H9 (cell line): ENCODE measurements around the gene GPC3. TPM values are rescaled to one million over a fixed set of nuclear protein-coding genes. Genes with fewer than 3 reads are reported as not detected.

Experiments used
- DNase-seq: peaks from one replicate; pipeline ENCODE4 v3.0.0-alpha.2; 2017
- H2AFZ ChIP-seq: one replicate; pipeline ENCODE4 v1.6.1; 2013; ENCODE audit warnings: mild to moderate bottlenecking, low read length, control low read depth, moderate library complexity
- H2AK5ac ChIP-seq: 2 replicates; pipeline ENCODE4 v1.6.1; 2013; ENCODE audit warnings: low read length, control low read depth, mixed read lengths; ENCODE audit not compliant: insufficient read length
- H2BK120ac ChIP-seq: one replicate; pipeline ENCODE4 v1.6.1; 2013; ENCODE audit warnings: low read depth, mild to moderate bottlenecking, low read length, control low read depth, inconsistent platforms; ENCODE audit not compliant: poor library complexity, severe bottlenecking
- H2BK12ac ChIP-seq: 2 replicates; pipeline ENCODE4 v1.6.1; 2013; ENCODE audit warnings: low read length, control low read depth, mixed read lengths, low read depth; ENCODE audit not compliant: insufficient read length
- H2BK15ac ChIP-seq: 2 replicates; pipeline ENCODE4 v1.6.1; 2013; ENCODE audit warnings: low read depth, low read length, control low read depth
- H2BK20ac ChIP-seq: one replicate; pipeline ENCODE4 v1.6.1; 2013; ENCODE audit warnings: low read depth, mild to moderate bottlenecking, low read length, control low read depth, inconsistent platforms; ENCODE audit not compliant: poor library complexity, severe bottlenecking
- H2BK5ac ChIP-seq: 2 replicates; pipeline ENCODE4 v1.6.1; 2013; ENCODE audit warnings: low read length, control low read depth, mixed read lengths; ENCODE audit not compliant: insufficient read length
- H3K14ac ChIP-seq: 2 replicates; pipeline ENCODE4 v1.6.1; 2013; ENCODE audit warnings: low read length, control low read depth; ENCODE audit not compliant: insufficient read depth
- H3K18ac ChIP-seq: 2 replicates; pipeline ENCODE4 v1.6.1; 2013; ENCODE audit warnings: low read depth, mild to moderate bottlenecking, mixed read lengths, low read length, control low read depth; ENCODE audit not compliant: insufficient read length
- H3K23ac ChIP-seq: 2 replicates; pipeline ENCODE4 v1.6.1; 2013; ENCODE audit warnings: low read length, control low read depth, mixed read lengths, low read depth; ENCODE audit not compliant: insufficient read length
- H3K23me2 ChIP-seq: 2 replicates; pipeline ENCODE4 v1.6.1; 2013; ENCODE audit warnings: low read depth, mild to moderate bottlenecking, mixed read lengths, low read length, control low read depth; ENCODE audit not compliant: insufficient read length, poor library complexity, severe bottlenecking
- H3K27ac ChIP-seq: 2 replicates; pipeline ENCODE4 v1.5.1; 2013; ENCODE audit warnings: low read length, control low read depth, mixed read lengths, low read depth; ENCODE audit not compliant: insufficient read length
- H3K27me3 ChIP-seq: 2 replicates; pipeline ENCODE4 v1.6.1; 2013; ENCODE audit warnings: low read length, control low read depth, inconsistent platforms; ENCODE audit not compliant: insufficient read depth
- H3K4ac ChIP-seq: 2 replicates; pipeline ENCODE4 v1.6.1; 2013; ENCODE audit warnings: low read depth, mild to moderate bottlenecking, control low read depth, inconsistent platforms, low read length, moderate library complexity
- H3K4me1 ChIP-seq: 2 replicates; pipeline ENCODE4 v1.6.1; 2013; ENCODE audit warnings: low read length, control low read depth, inconsistent platforms; ENCODE audit not compliant: insufficient read depth
- H3K4me2 ChIP-seq: 2 replicates; pipeline ENCODE4 v1.6.1; 2013; ENCODE audit warnings: low read length, control low read depth, mixed read lengths; ENCODE audit not compliant: insufficient read length, insufficient read depth
- H3K56ac ChIP-seq: 2 replicates; pipeline ENCODE4 v1.6.1; 2013; ENCODE audit warnings: low read depth, mild to moderate bottlenecking, mixed read lengths, low read length, control low read depth; ENCODE audit not compliant: insufficient read length
- H3K79me1 ChIP-seq: 2 replicates; pipeline ENCODE4 v1.6.1; 2013; ENCODE audit warnings: low read depth, mild to moderate bottlenecking, moderate library complexity, low read length, control low read depth, inconsistent platforms; ENCODE audit not compliant: insufficient read depth, poor library complexity, severe bottlenecking
- H3K79me2 ChIP-seq: 2 replicates; pipeline ENCODE4 v1.6.1; 2013; ENCODE audit warnings: low read length, control low read depth, inconsistent platforms; ENCODE audit not compliant: insufficient read depth
- H3K9ac ChIP-seq: 2 replicates; pipeline ENCODE4 v1.6.1; 2013; ENCODE audit warnings: low read length, control low read depth, mixed read lengths; ENCODE audit not compliant: insufficient read length; ENCODE audit errors: extremely low read depth
- H3K9me3 ChIP-seq: one replicate; pipeline ENCODE4 v1.6.1; 2013; ENCODE audit warnings: low read depth, low read length, inconsistent platforms; ENCODE audit not compliant: control insufficient read depth
- H3T11ph ChIP-seq: one replicate; pipeline ENCODE4 v1.6.1; 2013; ENCODE audit warnings: mild to moderate bottlenecking, low read length, control low read depth, inconsistent platforms
- H4K20me1 ChIP-seq: one replicate; pipeline ENCODE4 v1.6.1; 2013; ENCODE audit not compliant: control insufficient read depth, insufficient read length, insufficient read depth
- H4K5ac ChIP-seq: 2 replicates; pipeline ENCODE4 v1.6.1; 2013; ENCODE audit warnings: low read depth, mild to moderate bottlenecking, mixed read lengths, low read length, control low read depth; ENCODE audit not compliant: insufficient read length
- H4K8ac ChIP-seq: replicated peaks from 2 replicates; pipeline ENCODE4 v1.6.1; 2013; ENCODE audit warnings: low read length, control low read depth, mixed read lengths, low read depth; ENCODE audit not compliant: insufficient read length
- H4K91ac ChIP-seq: 2 replicates; pipeline ENCODE4 v1.6.1; 2013; ENCODE audit warnings: low read depth, mild to moderate bottlenecking, moderate library complexity, mixed read lengths, low read length, control low read depth; ENCODE audit not compliant: insufficient read length
- H3K27ac Mint-ChIP-seq, 3 experiments: 2 replicates in 2 of 3; 3 replicates in 1 of 3; pipeline ENCODE4 v1.8.0; 2020 to 2021; ENCODE audit warnings: mixed read lengths in 3 of 3, mild to moderate bottlenecking in 1 of 3, moderate library complexity in 1 of 3
- H3K27me3 Mint-ChIP-seq: 2 replicates; pipeline ENCODE4 v1.8.0; 2021; ENCODE audit warnings: low read depth, mild to moderate bottlenecking, moderate library complexity, mixed read lengths
- H3K36me3 Mint-ChIP-seq, 3 experiments: 2 replicates in 2 of 3; 3 replicates in 1 of 3; pipeline ENCODE4 v1.8.0; 2020 to 2021; ENCODE audit warnings: low read depth in 3 of 3, mixed read lengths in 3 of 3; ENCODE audit not compliant: insufficient read depth in 1 of 3
- H3K4me1 Mint-ChIP-seq, 2 experiments: 2 replicates each; pipeline ENCODE4 v1.8.0; 2020; ENCODE audit warnings: mixed read lengths in 2 of 2
- H3K4me3 Mint-ChIP-seq, 2 experiments: 2 replicates in 1 of 2; 3 replicates in 1 of 2; pipeline ENCODE4 v1.8.0; 2020 to 2021; ENCODE audit warnings: mild to moderate bottlenecking in 2 of 2, mixed read lengths in 2 of 2, moderate library complexity in 1 of 2
- H3K9me3 Mint-ChIP-seq, 2 experiments: 2 replicates in 1 of 2; 3 replicates in 1 of 2; pipeline ENCODE4 v1.8.0; 2020; ENCODE audit warnings: mild to moderate bottlenecking in 2 of 2, mixed read lengths in 2 of 2, moderate library complexity in 1 of 2
- WGBS: extraction: QIAGEN DNeasy Blood & Tissue Kit; methylation state at CpG from one replicate; pipeline ENCODE4 v1.1.7; 2013; ENCODE audit warnings: missing lambda C conversion rate, low lambda C conversion rate, mixed read lengths; ENCODE audit not compliant: insufficient read length; ENCODE audit errors: extremely low coverage; 5-methylcytosine and 5-hydroxymethylcytosine counted together
- total RNA-seq: library from RNA; stranded (reverse); gene quantifications from 2 replicates; pipeline ENCODE4 v1.2.1, GENCODE V29; 2021
- TF ChIP-seq, protein P1 (sequence below): fragments of 200-600 bp; sonication (generic); conservative IDR thresholded peaks from 3 replicates; pipeline ENCODE4 v1.8.0; 2021; ENCODE audit warnings: antibody characterized with exemption, mild to moderate bottlenecking

Gene GPC3
- total RNA-seq, 1 experiment from 2014 or later = 108 TPM

GRCh38 chrX:133529578-133529977 lies 455.8 kb downstream of the GPC3 start:
- H2BK5ac ChIP-seq = no peak overlapping the region
- no peak overlapping the region for H3K56ac ChIP-seq
- no peaks in the 10 kb centered on the region for H3K27me3 ChIP-seq
- H3K4ac ChIP-seq = no peak overlapping the region
- H3K79me1 ChIP-seq = no peaks in the 10 kb centered on the region
- no peak overlapping the region for H3K4me2 ChIP-seq
- H2AFZ ChIP-seq = no peak overlapping the region
- no peak overlapping the region for H2BK15ac ChIP-seq
- H4K20me1 ChIP-seq = no peaks in the 10 kb centered on the region
- peaks cover 10% of the 10 kb centered on the region; the same call in 1 of the 2 replicates for H3K4me1 ChIP-seq
- no peak overlapping the region for H2AK5ac ChIP-seq
- no peaks in the 10 kb centered on the region for H3K9me3 Mint-ChIP-seq
- no peak overlapping the region for H3T11ph ChIP-seq
- H2BK12ac ChIP-seq = no peak overlapping the region
- no peak overlapping the region for H4K8ac ChIP-seq
- H3K27me3 Mint-ChIP-seq = no peaks in the 10 kb centered on the region
- no peaks in the 10 kb centered on the region for H3K79me2 ChIP-seq
- H4K91ac ChIP-seq = no peak overlapping the region
- H3K14ac ChIP-seq = no peak overlapping the region
- H2BK120ac ChIP-seq = no peak overlapping the region
- DNase-seq = no peak
- TF ChIP-seq, protein P1, sequence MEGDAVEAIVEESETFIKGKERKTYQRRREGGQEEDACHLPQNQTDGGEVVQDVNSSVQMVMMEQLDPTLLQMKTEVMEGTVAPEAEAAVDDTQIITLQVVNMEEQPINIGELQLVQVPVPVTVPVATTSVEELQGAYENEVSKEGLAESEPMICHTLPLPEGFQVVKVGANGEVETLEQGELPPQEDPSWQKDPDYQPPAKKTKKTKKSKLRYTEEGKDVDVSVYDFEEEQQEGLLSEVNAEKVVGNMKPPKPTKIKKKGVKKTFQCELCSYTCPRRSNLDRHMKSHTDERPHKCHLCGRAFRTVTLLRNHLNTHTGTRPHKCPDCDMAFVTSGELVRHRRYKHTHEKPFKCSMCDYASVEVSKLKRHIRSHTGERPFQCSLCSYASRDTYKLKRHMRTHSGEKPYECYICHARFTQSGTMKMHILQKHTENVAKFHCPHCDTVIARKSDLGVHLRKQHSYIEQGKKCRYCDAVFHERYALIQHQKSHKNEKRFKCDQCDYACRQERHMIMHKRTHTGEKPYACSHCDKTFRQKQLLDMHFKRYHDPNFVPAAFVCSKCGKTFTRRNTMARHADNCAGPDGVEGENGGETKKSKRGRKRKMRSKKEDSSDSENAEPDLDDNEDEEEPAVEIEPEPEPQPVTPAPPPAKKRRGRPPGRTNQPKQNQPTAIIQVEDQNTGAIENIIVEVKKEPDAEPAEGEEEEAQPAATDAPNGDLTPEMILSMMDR = no peak
- H3K23ac ChIP-seq = no peak overlapping the region
- no CpG with 5 or more reads among the region's 3 CpGs for WGBS
- no peak overlapping the region for H3K18ac ChIP-seq
- H3K4me1 Mint-ChIP-seq = peaks cover 25 to 38% of the 10 kb centered on the region in 2 experiments
- no peak overlapping the region for H3K27ac Mint-ChIP-seq
- no peaks in the 10 kb centered on the region; a peak in 3 of 7 replicates for H3K36me3 Mint-ChIP-seq
- no peak overlapping the region for H3K9ac ChIP-seq
- no peak overlapping the region for H2BK20ac ChIP-seq
- H3K27ac ChIP-seq = no peak overlapping the region
- no peak overlapping the region for H4K5ac ChIP-seq
- no peak overlapping the region for H3K4me3 Mint-ChIP-seq
- no peaks in the 10 kb centered on the region for H3K23me2 ChIP-seq
- H3K9me3 ChIP-seq = no peaks in the 10 kb centered on the region
